Endodermal cell (in vitro differentiated cells): ENCODE measurements around the gene COL4A1. TPM values are rescaled to one million over a fixed set of nuclear protein-coding genes. Genes with fewer than 3 reads are reported as not detected.

Source experiments
- DNase-seq: peaks from one replicate; pipeline ENCODE4 v3.0.0-alpha.2; 2017
- H3K27ac ChIP-seq: 2 replicates; pipeline ENCODE4 v1.5.1; 2013; ENCODE audit warnings: mild to moderate bottlenecking, low read depth, low read length, moderate library complexity
- H3K27me3 ChIP-seq: 2 replicates; pipeline ENCODE4 v1.6.1; 2013; ENCODE audit warnings: mild to moderate bottlenecking, low read length, moderate library complexity; ENCODE audit not compliant: insufficient read depth, control insufficient read depth, poor library complexity, severe bottlenecking
- H3K36me3 ChIP-seq: 2 replicates; pipeline ENCODE4 v1.7.0; 2013; ENCODE audit warnings: mild to moderate bottlenecking, low read length, moderate library complexity; ENCODE audit not compliant: control insufficient read depth, insufficient read depth
- H3K4me1 ChIP-seq: one replicate; pipeline ENCODE4 v1.7.0; 2013; ENCODE audit warnings: low read length; ENCODE audit not compliant: control insufficient read depth, insufficient read depth
- H3K4me3 ChIP-seq: 2 replicates; pipeline ENCODE4 v1.5.1; 2013; ENCODE audit warnings: mild to moderate bottlenecking, low read length, moderate library complexity
- H3K9ac ChIP-seq: 2 replicates; pipeline ENCODE4 v1.6.1; 2013; ENCODE audit warnings: mild to moderate bottlenecking, low read length, moderate library complexity; ENCODE audit not compliant: poor library complexity, severe bottlenecking; ENCODE audit errors: extremely low read depth
- H3K9me3 ChIP-seq: 2 replicates; pipeline ENCODE4 v1.6.1; 2013; ENCODE audit warnings: mild to moderate bottlenecking, low read length, moderate library complexity; ENCODE audit not compliant: control insufficient read depth
- H3K27ac Mint-ChIP-seq: 2 replicates; pipeline ENCODE4 v1.8.0; 2020; ENCODE audit warnings: mixed read lengths
- H3K27me3 Mint-ChIP-seq: 2 replicates; pipeline ENCODE4 v1.8.0; 2021; ENCODE audit warnings: mild to moderate bottlenecking, mixed read lengths; ENCODE audit not compliant: insufficient read depth
- H3K36me3 Mint-ChIP-seq: 2 replicates; pipeline ENCODE4 v1.8.0; 2020; ENCODE audit warnings: low read depth, mixed read lengths
- H3K4me1 Mint-ChIP-seq: 2 replicates; pipeline ENCODE4 v1.8.0; 2020; ENCODE audit warnings: mixed read lengths
- H3K4me3 Mint-ChIP-seq: 2 replicates; pipeline ENCODE4 v1.8.0; 2020; ENCODE audit warnings: mild to moderate bottlenecking, moderate library complexity, mixed read lengths
- H3K9me3 Mint-ChIP-seq: 2 replicates; pipeline ENCODE4 v1.8.0; 2020; ENCODE audit warnings: mild to moderate bottlenecking, mixed read lengths
- WGBS, 2 experiments: methylation state at CpG; one replicate each; pipeline versions ENCODE4 v1.1.5 to v1.1.7; 2013; ENCODE audit warnings: missing lambda C conversion rate in 2 of 2, mixed read lengths in 1 of 2; ENCODE audit not compliant: insufficient coverage in 1 of 2, insufficient read length in 1 of 2; 5-methylcytosine and 5-hydroxymethylcytosine counted together
- total RNA-seq, 2 donors: library from RNA; stranded (reverse); fragmentation: NEBNext Ultra II Directional in 1 of 2; extraction: Animal tissue kit (Norgen Biotek cat#: 25700) in 1 of 2; gene quantifications; 2 replicates in 1 of 2; 3 replicates in 1 of 2; pipeline ENCODE4 v1.2.1, GENCODE V29; 2021
- TF ChIP-seq, protein P1 (sequence below): fragments of 200-600 bp; sonication (generic); conservative IDR thresholded peaks from 2 replicates; pipeline ENCODE4 v1.5.0; 2021; ENCODE audit warnings: antibody characterized with exemption, mild to moderate bottlenecking

The COL4A1 gene
- total RNA-seq, 2 donors from 2014 or later = 702 to 764 TPM

DNA sequence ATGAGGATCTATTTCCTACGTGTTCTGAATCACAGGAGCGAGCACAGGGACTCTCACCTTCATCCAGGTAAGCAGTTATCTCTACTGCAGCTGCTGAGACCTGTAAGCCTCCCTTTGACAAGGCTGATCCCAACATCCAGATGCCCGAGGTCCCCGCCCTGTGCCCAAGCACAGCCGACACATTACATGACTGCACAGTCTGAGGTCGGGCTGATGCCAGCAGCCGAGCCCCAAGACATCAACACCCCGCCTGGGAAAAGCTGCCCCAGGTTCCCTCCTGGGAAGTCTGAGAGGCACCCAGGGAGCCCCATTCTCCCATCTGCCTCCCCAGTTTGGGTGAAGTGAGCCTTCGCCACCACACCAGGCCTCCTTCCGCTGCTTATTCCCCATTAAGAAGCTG lies 95.9 kb downstream of the COL4A1 start:
- DNase-seq = no peak
- no peak overlapping the region for H3K27ac ChIP-seq
- Mint-ChIP-seq H3K4me3 (no peak overlapping the region), H3K27me3 (no peaks in the 10 kb centered on the region), H3K4me1 (peaks cover 9% of the 10 kb centered on the region), H3K27ac (no peak overlapping the region), H3K9me3 (no peaks in the 10 kb centered on the region), H3K36me3 (peaks cover 92% of the 10 kb centered on the region)
- 94 to 95% methylated on average over 3 to 10 of the region's 10 CpGs for WGBS, 2 experiments
- no peak overlapping the region for H3K9ac ChIP-seq
- TF ChIP-seq, protein P1, sequence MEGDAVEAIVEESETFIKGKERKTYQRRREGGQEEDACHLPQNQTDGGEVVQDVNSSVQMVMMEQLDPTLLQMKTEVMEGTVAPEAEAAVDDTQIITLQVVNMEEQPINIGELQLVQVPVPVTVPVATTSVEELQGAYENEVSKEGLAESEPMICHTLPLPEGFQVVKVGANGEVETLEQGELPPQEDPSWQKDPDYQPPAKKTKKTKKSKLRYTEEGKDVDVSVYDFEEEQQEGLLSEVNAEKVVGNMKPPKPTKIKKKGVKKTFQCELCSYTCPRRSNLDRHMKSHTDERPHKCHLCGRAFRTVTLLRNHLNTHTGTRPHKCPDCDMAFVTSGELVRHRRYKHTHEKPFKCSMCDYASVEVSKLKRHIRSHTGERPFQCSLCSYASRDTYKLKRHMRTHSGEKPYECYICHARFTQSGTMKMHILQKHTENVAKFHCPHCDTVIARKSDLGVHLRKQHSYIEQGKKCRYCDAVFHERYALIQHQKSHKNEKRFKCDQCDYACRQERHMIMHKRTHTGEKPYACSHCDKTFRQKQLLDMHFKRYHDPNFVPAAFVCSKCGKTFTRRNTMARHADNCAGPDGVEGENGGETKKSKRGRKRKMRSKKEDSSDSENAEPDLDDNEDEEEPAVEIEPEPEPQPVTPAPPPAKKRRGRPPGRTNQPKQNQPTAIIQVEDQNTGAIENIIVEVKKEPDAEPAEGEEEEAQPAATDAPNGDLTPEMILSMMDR = no peak
- H3K4me3 ChIP-seq = no peak overlapping the region
- H3K36me3 ChIP-seq = peaks cover 90% of the 10 kb centered on the region
- H3K9me3 ChIP-seq = no peaks in the 10 kb centered on the region
- no peaks in the 10 kb centered on the region for H3K27me3 ChIP-seq
- H3K4me1 ChIP-seq = peaks cover 4% of the 10 kb centered on the region

GRCh38 chr13:110210604-110210985 lies 96.4 kb downstream of the COL4A1 start:
- H3K36me3 Mint-ChIP-seq = peaks cover 91% of the 10 kb centered on the region
- Histone ChIP-seq H3K27ac (no peak overlapping the region), H3K9ac (no peak overlapping the region), H3K36me3 (peaks cover 92% of the 10 kb centered on the region), H3K9me3 (no peaks in the 10 kb centered on the region), H3K4me1 (peaks cover 4% of the 10 kb centered on the region), H3K27me3 (no peaks in the 10 kb centered on the region), H3K4me3 (no peak overlapping the region)
- H3K9me3 Mint-ChIP-seq = no peaks in the 10 kb centered on the region
- peaks cover 9% of the 10 kb centered on the region for H3K4me1 Mint-ChIP-seq
- TF ChIP-seq, protein P1 = no peak
- WGBS, 2 experiments = 93 to 95% methylated on average over 3 of the region's 3 CpGs
- no peaks in the 10 kb centered on the region for H3K27me3 Mint-ChIP-seq
- DNase-seq = no peak
- H3K27ac Mint-ChIP-seq = peak overlapping the region; percentile 17
- H3K4me3 Mint-ChIP-seq = no peak overlapping the region

DNA sequence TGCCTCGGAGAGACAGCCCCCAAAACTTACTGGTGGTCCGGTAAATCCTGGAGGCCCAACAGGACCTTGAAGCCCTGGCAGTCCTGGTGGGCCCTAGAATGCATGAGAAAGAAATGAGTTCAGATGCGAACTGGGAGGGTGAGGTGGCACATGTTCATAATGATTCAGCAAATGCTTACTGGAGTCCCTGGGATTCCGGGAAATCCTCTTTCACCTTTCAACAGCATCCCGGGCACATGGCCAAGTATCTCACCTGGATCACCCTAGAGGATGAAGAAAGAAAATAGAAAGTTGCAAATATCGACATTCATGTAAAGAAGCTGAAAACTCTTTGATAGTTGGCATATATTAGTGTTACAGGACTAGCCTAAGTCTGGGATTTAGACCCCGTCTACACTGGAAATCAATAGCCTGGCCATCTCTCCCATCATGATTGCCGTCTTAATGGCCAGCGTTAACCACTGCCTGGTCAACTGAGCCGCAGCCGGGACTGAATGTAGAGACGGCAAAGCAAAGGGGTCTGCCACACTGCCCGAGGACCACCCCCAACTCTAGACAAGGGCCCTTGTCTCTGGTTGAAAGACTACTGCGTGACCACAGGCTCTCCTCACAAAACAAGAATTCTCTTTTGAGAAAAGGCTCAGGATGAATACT lies 96.9 kb downstream of the COL4A1 start:
- WGBS, 2 experiments = 91 to 93% methylated on average over 10 to 14 of the region's 14 CpGs

More for the DNA sequence above, 96.9 kb downstream of the COL4A1 start:
- peak overlapping the region; percentile 30 for H3K27ac Mint-ChIP-seq
- TF ChIP-seq, protein P1 = no peak
- H3K36me3 ChIP-seq = peaks cover 95% of the 10 kb centered on the region
- peaks cover 9% of the 10 kb centered on the region for H3K4me1 Mint-ChIP-seq
- no peaks in the 10 kb centered on the region for H3K9me3 Mint-ChIP-seq
- no peak overlapping the region for H3K4me3 Mint-ChIP-seq
- no peak overlapping the region for H3K4me3 ChIP-seq
- H3K27ac ChIP-seq = no peak overlapping the region
- H3K9me3 ChIP-seq = no peaks in the 10 kb centered on the region
- DNase-seq = no peak
- no peaks in the 10 kb centered on the region for H3K27me3 Mint-ChIP-seq
- no peak overlapping the region for H3K9ac ChIP-seq
- no peaks in the 10 kb centered on the region for H3K27me3 ChIP-seq
- H3K4me1 ChIP-seq = peaks cover 4% of the 10 kb centered on the region
- peaks cover 92% of the 10 kb centered on the region for H3K36me3 Mint-ChIP-seq
